ENCODE measurements around the gene ZBTB38.

Gene ZBTB38

GRCh38 chr3:141336672-141337522, 31.4 kb upstream of the ZBTB38 start:
- no peak for DNase-seq (ENCODE audit: extremely low read depth in 1 of 2, low read depth in 1 of 2)

- DNase-seq (ENCODE audit: extremely low read depth in 1 of 2, low read depth in 1 of 2) = no peak
Observed at GRCh38 chr3:141337523-141337854, 30.8 kb upstream of the ZBTB38 start.

- no peak for DNase-seq (ENCODE audit: extremely low read depth in 1 of 2, low read depth in 1 of 2)
Observed at GRCh38 chr3:141337991-141338390, 30.3 kb upstream of the ZBTB38 start.

GRCh38 chr3:141338881-141339280, 29.4 kb upstream of the ZBTB38 start:
- DNase-seq (ENCODE audit: extremely low read depth in 1 of 2, low read depth in 1 of 2) = no peak

GRCh38 chr3:141341536-141341935, 26.8 kb upstream of the ZBTB38 start:
- no peak for DNase-seq (ENCODE audit: extremely low read depth in 1 of 2, low read depth in 1 of 2)

- no peak for DNase-seq (ENCODE audit: extremely low read depth in 1 of 2, low read depth in 1 of 2)
Observed at GRCh38 chr3:141342386-141342785, 25.9 kb upstream of the ZBTB38 start.

- no peak for DNase-seq (ENCODE audit: extremely low read depth in 1 of 2, low read depth in 1 of 2)
Observed at GRCh38 chr3:141343077-141343476, 25.2 kb upstream of the ZBTB38 start.

GRCh38 chr3:141343865-141344271, 24.4 kb upstream of the ZBTB38 start:
- DNase-seq (ENCODE audit: extremely low read depth in 1 of 2, low read depth in 1 of 2) = no peak

GRCh38 chr3:141345528-141345927, 22.8 kb upstream of the ZBTB38 start:
- DNase-seq (ENCODE audit: extremely low read depth in 1 of 2, low read depth in 1 of 2) = no peak

- no peak for DNase-seq (ENCODE audit: extremely low read depth in 1 of 2, low read depth in 1 of 2)
Observed at GRCh38 chr3:141346007-141346406, 22.3 kb upstream of the ZBTB38 start.

GRCh38 chr3:141346418-141346817, 21.9 kb upstream of the ZBTB38 start:
- no peak for DNase-seq (ENCODE audit: extremely low read depth in 1 of 2, low read depth in 1 of 2)

- DNase-seq (ENCODE audit: extremely low read depth in 1 of 2, low read depth in 1 of 2) = no peak
Observed at GRCh38 chr3:141346839-141347238, 21.5 kb upstream of the ZBTB38 start.

GRCh38 chr3:141348837-141349236, 19.5 kb upstream of the ZBTB38 start:
- DNase-seq (ENCODE audit: extremely low read depth in 1 of 2, low read depth in 1 of 2) = no peak

GRCh38 chr3:141349711-141350110, 18.6 kb upstream of the ZBTB38 start:
- no peak for DNase-seq (ENCODE audit: extremely low read depth in 1 of 2, low read depth in 1 of 2)

- no peak for DNase-seq (ENCODE audit: extremely low read depth in 1 of 2, low read depth in 1 of 2)
Observed at GRCh38 chr3:141350666-141351065, 17.6 kb upstream of the ZBTB38 start.

GRCh38 chr3:141352262-141352984, 15.9 kb upstream of the ZBTB38 start:
- no peak for DNase-seq (ENCODE audit: extremely low read depth in 1 of 2, low read depth in 1 of 2)

GRCh38 chr3:141353652-141354495, 14.4 kb upstream of the ZBTB38 start:
- DNase-seq (ENCODE audit: extremely low read depth in 1 of 2, low read depth in 1 of 2) = no peak

GRCh38 chr3:141354517-141354916, 13.8 kb upstream of the ZBTB38 start:
- no peak for DNase-seq (ENCODE audit: extremely low read depth in 1 of 2, low read depth in 1 of 2)

GRCh38 chr3:141355242-141355641, 13.1 kb upstream of the ZBTB38 start:
- no peak for DNase-seq (ENCODE audit: extremely low read depth in 1 of 2, low read depth in 1 of 2)

- DNase-seq (ENCODE audit: extremely low read depth in 1 of 2, low read depth in 1 of 2) = no peak
Observed at GRCh38 chr3:141356046-141356445, 12.3 kb upstream of the ZBTB38 start.

- DNase-seq (ENCODE audit: extremely low read depth in 1 of 2, low read depth in 1 of 2) = no peak
Observed at GRCh38 chr3:141360888-141361598, 7.3 kb upstream of the ZBTB38 start.
